Fibroblast of mammary gland (primary cell): Measurements from ENCODE around the gene SOST.

Experiments
- DNase-seq: peaks from one replicate; pipeline ENCODE4 v3.0.0-alpha.2; 2010; ENCODE audit warnings: low read depth
- H3K4me3 ChIP-seq: 2 replicates; pipeline ENCODE4 v1.5.1; 2011; ENCODE audit warnings: low read depth, mild to moderate bottlenecking, low read length, moderate library complexity; ENCODE audit not compliant: control insufficient read depth
- TF ChIP-seq, protein P1 (sequence below): conservative IDR thresholded peaks from 2 replicates; pipeline ENCODE4 v1.5.1; 2011; ENCODE audit warnings: low read depth, low read length, inconsistent platforms; ENCODE audit not compliant: control insufficient read depth, insufficient read depth

SOST gene

DNA sequence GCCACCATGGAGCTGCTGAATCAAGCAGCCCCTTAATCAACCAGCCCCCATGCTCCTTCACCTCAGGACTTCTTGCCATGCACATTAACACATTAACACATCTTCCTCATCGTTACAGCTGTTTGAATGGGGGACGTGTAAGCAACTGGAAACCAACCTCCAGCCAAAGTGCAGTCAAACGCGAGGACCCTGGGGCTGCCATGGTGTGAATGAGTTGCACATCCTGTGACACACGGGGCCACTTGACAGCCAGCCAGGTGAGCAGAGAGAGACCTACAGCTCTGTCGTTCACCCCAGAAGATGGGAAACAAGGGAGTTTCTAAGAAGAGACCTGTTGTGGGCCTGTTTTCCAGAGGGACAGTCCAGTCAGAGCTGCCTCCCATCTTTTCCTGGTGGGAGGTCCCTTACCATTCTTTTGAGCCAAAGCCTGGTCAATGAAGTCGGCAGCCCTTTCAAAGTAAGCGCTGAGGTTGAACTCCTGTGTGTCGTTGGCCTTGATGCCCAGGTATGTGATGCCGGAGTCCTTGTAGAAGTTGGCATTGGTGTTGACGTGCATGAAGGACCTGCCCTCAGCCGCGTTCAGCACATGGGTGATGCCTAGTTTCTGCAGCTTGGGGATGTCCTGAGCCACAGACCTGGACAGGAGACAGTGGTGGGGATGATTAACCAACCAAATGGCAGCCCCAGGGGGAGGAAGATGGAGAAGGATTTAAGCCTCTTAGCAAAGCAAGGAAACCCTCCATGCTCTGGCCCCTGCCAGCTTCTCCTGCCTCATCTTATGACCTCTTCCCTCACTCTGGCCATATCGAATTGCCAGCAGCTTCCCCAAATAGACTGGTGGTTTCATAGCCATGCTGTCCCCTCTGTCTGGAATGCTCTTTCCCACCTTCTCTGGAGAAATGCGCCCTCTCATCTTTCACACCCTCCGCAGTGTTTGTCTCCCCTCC is 16.0 kb upstream of the SOST start:
- TF ChIP-seq, protein P1, sequence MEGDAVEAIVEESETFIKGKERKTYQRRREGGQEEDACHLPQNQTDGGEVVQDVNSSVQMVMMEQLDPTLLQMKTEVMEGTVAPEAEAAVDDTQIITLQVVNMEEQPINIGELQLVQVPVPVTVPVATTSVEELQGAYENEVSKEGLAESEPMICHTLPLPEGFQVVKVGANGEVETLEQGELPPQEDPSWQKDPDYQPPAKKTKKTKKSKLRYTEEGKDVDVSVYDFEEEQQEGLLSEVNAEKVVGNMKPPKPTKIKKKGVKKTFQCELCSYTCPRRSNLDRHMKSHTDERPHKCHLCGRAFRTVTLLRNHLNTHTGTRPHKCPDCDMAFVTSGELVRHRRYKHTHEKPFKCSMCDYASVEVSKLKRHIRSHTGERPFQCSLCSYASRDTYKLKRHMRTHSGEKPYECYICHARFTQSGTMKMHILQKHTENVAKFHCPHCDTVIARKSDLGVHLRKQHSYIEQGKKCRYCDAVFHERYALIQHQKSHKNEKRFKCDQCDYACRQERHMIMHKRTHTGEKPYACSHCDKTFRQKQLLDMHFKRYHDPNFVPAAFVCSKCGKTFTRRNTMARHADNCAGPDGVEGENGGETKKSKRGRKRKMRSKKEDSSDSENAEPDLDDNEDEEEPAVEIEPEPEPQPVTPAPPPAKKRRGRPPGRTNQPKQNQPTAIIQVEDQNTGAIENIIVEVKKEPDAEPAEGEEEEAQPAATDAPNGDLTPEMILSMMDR: no peak
- DNase-seq: no peak
- no peak overlapping the region for H3K4me3 ChIP-seq

DNA sequence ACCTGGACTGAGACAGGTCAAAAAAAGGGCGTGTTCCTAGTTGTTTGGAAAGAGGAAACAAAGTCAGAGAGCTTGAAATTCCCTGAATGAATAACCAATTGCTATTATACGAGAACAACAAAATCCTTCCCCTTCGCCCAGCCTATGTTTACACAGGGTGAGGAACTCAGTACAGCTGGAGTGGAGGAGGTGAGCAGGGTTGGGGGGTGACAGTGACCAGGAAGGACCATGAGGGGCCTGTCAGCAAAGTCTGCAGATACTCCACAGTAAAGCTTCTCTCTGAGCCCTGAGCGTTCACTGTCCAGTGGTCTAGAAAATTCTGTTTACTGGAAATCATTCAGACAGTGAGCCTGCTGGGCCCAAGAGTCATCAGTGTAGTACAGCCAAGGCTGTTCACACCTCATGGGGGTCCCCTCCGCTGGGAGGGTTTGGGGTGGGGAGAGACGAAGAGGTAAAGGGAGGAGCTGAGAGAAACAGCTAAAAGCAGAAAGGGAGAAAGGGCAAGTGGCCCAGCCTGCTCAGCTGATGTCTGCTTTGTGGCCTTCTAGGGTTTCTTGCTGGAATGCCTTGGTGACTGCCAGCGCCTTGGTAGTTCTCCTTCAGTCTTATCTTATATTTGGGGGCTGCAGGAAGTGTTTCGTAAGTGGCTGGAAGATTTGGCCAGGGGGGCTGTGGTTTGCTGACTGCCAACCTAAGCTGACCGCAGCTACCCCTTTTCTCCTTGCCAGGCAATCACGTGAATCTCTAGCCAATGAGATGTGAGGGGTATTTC is 14.5 kb upstream of the SOST start:
- no peak overlapping the region for H3K4me3 ChIP-seq
- DNase-seq: no peak
- TF ChIP-seq, protein P1: no peak

DNA sequence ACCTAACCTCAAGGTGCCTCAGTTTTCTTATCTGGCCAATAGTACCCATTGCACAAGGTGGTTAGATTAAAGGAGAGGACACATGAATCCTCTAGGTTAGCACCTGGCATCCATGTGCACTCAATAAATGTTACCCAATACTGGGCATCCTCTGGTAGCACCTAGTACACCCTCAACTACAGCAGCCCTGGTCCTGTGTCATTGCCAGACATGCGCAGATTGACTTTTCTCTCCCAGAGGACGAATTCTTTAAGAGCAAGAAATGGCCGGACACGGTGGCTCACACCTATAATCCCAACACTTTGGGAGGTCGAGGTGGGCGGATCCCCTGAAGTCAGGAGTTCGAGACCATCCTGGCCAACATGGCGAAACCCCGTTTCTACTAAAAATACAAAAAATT is 12.9 kb upstream of the SOST start:
- H3K4me3 ChIP-seq: no peak overlapping the region
- DNase-seq: no peak
- TF ChIP-seq, protein P1: no peak

DNA sequence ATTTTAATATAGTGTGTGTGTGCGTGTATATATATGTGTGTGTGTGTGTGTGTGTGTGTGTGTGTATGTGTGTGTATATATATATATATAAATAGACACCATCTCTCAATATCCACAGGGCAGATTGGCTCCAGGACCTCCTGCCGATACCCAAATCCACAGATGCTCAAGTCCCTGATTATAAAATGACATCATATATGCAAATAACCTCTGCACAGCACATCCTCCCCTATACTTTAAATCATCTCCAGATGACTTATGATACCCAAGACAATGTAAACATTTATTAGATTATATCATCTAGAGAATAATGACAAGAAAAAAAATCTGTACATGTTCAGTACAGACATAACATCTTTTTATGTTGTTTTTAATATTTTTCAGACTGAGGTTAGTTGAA is 12.4 kb upstream of the SOST start:
- TF ChIP-seq, protein P1: no peak
- H3K4me3 ChIP-seq: no peak overlapping the region
- no peak for DNase-seq

DNA sequence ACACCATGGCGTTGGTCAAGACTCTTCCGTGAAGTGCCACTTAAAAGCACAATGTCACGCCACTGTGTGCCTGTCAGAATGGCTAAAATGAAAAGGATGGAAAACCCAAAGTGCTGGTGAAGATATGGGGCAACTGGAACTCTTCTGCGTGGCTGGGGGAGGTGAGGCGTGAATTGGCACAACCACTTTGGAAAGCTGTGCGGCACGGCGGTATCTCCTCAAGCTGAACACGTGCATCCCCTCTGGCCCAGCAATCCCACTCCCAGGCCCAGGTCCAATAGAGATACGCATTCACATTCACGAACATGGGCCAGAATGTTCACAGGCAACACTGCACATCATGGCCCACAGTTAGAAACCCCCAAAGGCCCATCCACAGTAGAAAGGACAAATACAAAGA is 11.3 kb upstream of the SOST start:
- no peak overlapping the region for H3K4me3 ChIP-seq
- TF ChIP-seq, protein P1: no peak
- no peak for DNase-seq

DNA sequence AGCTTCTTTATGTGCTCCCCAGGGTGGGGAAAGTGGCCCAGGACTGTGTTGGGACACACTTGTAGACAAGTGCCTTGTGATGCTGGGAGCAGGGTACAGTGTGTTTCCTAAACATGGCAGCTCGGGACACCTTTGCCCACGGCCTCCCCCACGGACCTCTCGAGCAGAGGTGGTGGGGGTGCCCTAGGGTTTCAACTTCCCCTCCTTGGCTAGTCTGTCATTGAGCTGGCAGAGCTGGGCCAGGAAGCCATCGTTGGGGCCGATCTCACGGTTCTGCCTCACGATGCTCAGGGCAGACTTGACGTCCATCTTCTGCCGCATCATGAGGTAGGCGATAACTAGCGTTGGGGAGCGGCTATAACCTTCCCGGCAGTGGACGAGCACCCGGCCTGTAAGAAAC is 10.8 kb upstream of the SOST start:
- H3K4me3 ChIP-seq: no peak overlapping the region
- no peak for DNase-seq
- TF ChIP-seq, protein P1: no peak
